Breast epithelium (tissue), 3 donors: ENCODE results near the gene TBC1D7.

Experiments used
- CTCF ChIP-seq, 3 donors: fragments of 450-650 bp; IDR thresholded peaks; one replicate each; pipeline ENCODE4 v1.5.1; 2016 to 2017; ENCODE audit warnings: antibody characterized with exemption in 3 of 3, mild to moderate bottlenecking in 3 of 3, moderate library complexity in 3 of 3
- POLR2A ChIP-seq: fragments of 450-650 bp; IDR thresholded peaks from one replicate; pipeline ENCODE4 v1.6.1; 2016; ENCODE audit warnings: antibody characterized with exemption, mild to moderate bottlenecking, moderate library complexity
- POLR2AphosphoS5 ChIP-seq, 3 donors: sonication (generic); formaldehyde crosslinking; IDR thresholded peaks; one replicate each; pipeline ENCODE4 v1.6.1; 2017; ENCODE audit warnings: antibody characterized with exemption in 3 of 3

- TF ChIP-seq POLR2A = no peak
- TF ChIP-seq CTCF (IDR thresholded peaks at IDR 0.05) = no peak
- no peak for TF ChIP-seq POLR2AphosphoS5 (IDR thresholded peaks at IDR 0.05)
These were observed 28.4 kb downstream of the TBC1D7 start for GRCh38 chr6:13299918-13300317.
